Skin epidermis (tissue), 12 donors: Measurements from ENCODE around the gene BYSL.

Experiments used
- H3K27ac ChIP-seq, 21 experiments: fragments of 200-600 bp; sonication (generic) in 11 of 21; one replicate each; pipeline ENCODE4 v1.5.0; 2020; ENCODE audit warnings: mild to moderate bottlenecking in 3 of 21, inconsistent platforms in 2 of 21, moderate library complexity in 2 of 21
- H3K4me3 ChIP-seq, 7 experiments: fragments of 200-600 bp; sonication (generic) in 2 of 7; one replicate each; pipeline ENCODE4 v1.5.0; 2020; ENCODE audit warnings: inconsistent platforms in 2 of 7, mild to moderate bottlenecking in 2 of 7, moderate library complexity in 1 of 7

BYSL gene

DNA sequence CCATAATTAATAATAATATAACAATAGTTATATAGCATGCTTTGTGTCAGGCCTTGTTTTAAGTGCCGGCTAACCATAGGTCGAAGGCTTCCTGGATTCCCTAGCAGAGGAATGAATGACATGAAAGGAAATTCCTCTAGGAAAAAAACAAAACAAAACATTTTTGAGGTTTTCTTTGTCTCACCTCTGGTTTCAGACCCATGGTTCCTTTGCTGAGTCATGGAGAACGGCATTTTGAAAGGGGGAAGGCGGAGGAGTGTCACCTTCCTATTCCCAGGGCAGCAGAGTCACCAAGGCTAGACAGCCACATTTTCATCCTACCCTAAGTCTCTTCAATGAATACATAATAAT lies 45.6 kb downstream of the BYSL start:
- H3K27ac ChIP-seq, result no peak overlapping the region
- no peak overlapping the region for H3K4me3 ChIP-seq

- H3K4me3 ChIP-seq, result no peak overlapping the region
- H3K27ac ChIP-seq, result no peak overlapping the region
Measured at GRCh38 chr6:41967312-41968287, 46.3 kb downstream of the BYSL start.

- Histone ChIP-seq H3K27ac (peak overlapping the region in 3 of 21 experiments; percentile 1 to 54 (median 17)), H3K4me3 (no peak overlapping the region)
Measured at GRCh38 chr6:41970436-41970846, 49.1 kb downstream of the BYSL start.

GRCh38 chr6:41972826-41973225 lies 51.5 kb downstream of the BYSL start:
- Histone ChIP-seq H3K27ac (no peak overlapping the region), H3K4me3 (no peak overlapping the region)

GRCh38 chr6:41974281-41974825 lies 53.1 kb downstream of the BYSL start:
- no peak overlapping the region for H3K27ac ChIP-seq
- no peak overlapping the region for H3K4me3 ChIP-seq

GRCh38 chr6:41975276-41975675 lies 54.0 kb downstream of the BYSL start:
- Histone ChIP-seq H3K4me3 (no peak overlapping the region), H3K27ac (no peak overlapping the region)

DNA sequence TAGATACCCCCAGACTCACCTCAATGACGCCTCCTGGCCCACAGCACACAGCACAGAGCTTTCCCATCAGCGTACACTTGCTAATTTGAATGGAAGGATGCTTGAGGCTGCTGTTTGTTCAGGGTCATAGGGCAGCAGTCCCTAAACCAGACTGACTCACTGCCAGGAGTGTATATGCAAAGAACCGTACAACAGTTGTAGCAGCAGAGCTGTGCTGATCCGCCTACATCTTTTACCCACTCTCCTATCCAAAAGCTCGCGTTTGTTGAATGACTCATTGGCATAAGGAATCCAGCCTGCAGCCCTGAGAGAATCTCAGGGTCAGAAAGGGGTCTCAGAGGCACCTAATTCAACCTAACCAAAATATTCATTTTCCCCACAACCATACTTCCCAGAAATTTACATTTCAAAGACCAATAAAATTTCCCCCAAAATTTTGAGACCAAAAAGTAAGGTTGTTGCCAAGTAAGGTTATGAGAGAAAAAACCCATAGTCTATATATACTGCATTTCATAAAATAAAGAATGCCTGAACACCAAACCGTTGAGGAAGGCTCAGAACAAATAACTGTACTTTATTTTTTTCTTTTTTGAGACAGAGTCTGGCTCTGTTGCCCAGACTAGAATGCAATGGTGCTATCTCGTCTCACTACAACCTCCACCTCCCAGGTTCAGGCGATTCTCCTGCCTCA lies 55.6 kb downstream of the BYSL start:
- Histone ChIP-seq H3K4me3 (no peak overlapping the region), H3K27ac (no peak overlapping the region)
